ENCODE results near the gene CCDC68. TPM values are rescaled to one million over a fixed set of nuclear protein-coding genes. Genes with fewer than 3 reads are reported as not detected.
A peak's percentile ranks its signal among the peaks of the same experiment; 100 is the strongest.

Gene CCDC68
- total RNA-seq, 6 experiments from 2014 or later = 0.05 to 0.40 (median 0.14) TPM

DNA sequence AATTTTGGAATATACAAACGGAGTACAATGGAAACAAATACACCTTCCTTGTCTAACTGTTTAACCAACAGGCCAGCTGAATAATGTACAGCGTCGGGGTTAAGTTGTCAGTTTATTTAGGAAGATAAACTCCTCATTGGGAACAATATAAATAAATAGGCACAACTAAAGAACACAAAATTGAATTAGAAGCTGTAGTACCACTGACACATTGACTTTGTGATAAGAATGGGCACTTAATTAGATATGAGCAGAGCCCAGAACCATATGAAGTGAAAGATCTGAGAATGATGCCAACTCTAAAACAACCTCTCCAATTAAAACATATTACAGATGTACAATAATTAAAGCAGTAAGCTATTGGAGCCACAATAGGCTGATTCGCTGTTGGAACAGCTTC is 44.4 kb downstream of the CCDC68 start:
- Mint-ChIP-seq H3K36me3 (ENCODE audit: low read depth) (no peaks in the 10 kb centered on the region), H3K27me3 (ENCODE audit: insufficient read depth) (peaks cover 8% of the 10 kb centered on the region), H3K9me3 (no peaks in the 10 kb centered on the region), H3K4me1 (ENCODE audit: low read depth) (no peaks in the 10 kb centered on the region), H3K27ac (no peak overlapping the region), H3K4me3 (no peak overlapping the region)
- TF ChIP-seq, protein P1, sequence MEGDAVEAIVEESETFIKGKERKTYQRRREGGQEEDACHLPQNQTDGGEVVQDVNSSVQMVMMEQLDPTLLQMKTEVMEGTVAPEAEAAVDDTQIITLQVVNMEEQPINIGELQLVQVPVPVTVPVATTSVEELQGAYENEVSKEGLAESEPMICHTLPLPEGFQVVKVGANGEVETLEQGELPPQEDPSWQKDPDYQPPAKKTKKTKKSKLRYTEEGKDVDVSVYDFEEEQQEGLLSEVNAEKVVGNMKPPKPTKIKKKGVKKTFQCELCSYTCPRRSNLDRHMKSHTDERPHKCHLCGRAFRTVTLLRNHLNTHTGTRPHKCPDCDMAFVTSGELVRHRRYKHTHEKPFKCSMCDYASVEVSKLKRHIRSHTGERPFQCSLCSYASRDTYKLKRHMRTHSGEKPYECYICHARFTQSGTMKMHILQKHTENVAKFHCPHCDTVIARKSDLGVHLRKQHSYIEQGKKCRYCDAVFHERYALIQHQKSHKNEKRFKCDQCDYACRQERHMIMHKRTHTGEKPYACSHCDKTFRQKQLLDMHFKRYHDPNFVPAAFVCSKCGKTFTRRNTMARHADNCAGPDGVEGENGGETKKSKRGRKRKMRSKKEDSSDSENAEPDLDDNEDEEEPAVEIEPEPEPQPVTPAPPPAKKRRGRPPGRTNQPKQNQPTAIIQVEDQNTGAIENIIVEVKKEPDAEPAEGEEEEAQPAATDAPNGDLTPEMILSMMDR (IDR thresholded peaks at IDR 0.05) = no peak
- DNase-seq = no peak

DNA sequence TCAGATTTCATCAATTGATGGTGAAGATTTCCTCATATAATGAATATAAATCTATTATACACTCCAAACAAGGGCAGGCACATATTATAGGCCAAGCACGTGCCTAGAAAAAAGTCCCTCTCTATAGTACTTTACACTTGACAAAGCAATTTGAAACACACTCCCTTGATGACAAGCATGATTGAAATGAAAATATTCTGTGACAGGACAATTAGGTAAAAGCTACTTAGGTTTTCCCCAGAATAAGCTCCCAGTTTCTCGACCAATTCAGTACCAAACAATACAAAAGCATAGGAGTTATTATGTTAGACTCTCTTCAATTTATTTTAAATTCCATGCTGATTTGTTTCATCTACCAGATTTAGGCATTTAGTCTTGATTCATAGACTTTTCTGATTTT is 47.7 kb downstream of the CCDC68 start:
- TF ChIP-seq, protein P1 (IDR thresholded peaks at IDR 0.05) = no peak
- H3K27ac Mint-ChIP-seq = no peak overlapping the region

DNA sequence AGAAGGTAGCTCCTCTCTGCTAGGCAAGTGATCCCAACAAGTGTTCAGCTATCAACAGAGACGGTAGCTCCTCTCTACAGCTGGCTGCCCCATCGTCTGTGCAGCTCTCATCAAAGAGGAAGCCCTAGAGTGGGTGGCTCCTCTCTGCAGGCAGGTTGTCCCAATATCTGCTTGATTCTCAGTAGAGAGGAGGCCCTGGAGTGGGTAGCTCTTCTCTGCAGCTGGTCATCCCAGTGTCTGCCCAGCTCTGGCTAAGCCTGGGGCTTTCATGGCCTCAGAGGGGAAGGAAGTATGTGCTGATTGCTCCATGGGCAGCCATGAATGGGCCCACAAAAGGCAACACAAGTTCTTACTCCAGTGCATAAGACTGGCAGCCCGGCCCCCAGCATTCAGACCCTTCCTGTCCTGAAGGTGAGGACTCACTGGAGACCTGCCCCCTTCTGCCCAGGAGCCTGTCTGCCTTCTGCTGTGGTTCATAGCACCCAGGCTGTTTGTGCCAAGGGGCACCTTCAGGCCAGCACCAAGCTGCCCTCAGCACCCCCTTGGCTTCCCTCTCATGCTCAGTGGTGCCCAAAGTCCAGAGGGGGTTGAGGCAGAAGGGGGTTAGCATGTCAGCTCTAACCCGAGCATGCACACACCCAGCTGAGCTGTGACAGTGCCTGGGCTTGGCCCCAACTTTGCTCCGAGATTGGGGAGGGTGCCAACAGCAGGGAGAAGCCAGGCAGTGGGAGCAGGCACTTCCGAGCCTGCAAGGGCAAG is 48.9 kb downstream of the CCDC68 start:
- H3K27ac Mint-ChIP-seq = no peak overlapping the region
- no peak overlapping the region for H3K4me3 Mint-ChIP-seq
- H3K36me3 Mint-ChIP-seq (ENCODE audit: low read depth) = no peaks in the 10 kb centered on the region
- H3K4me1 Mint-ChIP-seq (ENCODE audit: low read depth) = peaks cover 9% of the 10 kb centered on the region; the same call in 1 of the 2 replicates
- DNase-seq = no peak
- TF ChIP-seq, protein P1 (IDR thresholded peaks at IDR 0.05) = no peak
- H3K27me3 Mint-ChIP-seq (ENCODE audit: insufficient read depth) = peaks cover 9% of the 10 kb centered on the region
- H3K9me3 Mint-ChIP-seq = no peaks in the 10 kb centered on the region

More for the DNA sequence above, 47.7 kb downstream of the CCDC68 start:
- no peak for DNase-seq
- H3K36me3 Mint-ChIP-seq (ENCODE audit: low read depth) = no peaks in the 10 kb centered on the region
- peaks cover 13% of the 10 kb centered on the region for H3K27me3 Mint-ChIP-seq (ENCODE audit: insufficient read depth)
- no peaks in the 10 kb centered on the region for H3K9me3 Mint-ChIP-seq
- no peak overlapping the region for H3K4me3 Mint-ChIP-seq
- peaks cover 5% of the 10 kb centered on the region; the same call in 1 of the 2 replicates for H3K4me1 Mint-ChIP-seq (ENCODE audit: low read depth)

DNA sequence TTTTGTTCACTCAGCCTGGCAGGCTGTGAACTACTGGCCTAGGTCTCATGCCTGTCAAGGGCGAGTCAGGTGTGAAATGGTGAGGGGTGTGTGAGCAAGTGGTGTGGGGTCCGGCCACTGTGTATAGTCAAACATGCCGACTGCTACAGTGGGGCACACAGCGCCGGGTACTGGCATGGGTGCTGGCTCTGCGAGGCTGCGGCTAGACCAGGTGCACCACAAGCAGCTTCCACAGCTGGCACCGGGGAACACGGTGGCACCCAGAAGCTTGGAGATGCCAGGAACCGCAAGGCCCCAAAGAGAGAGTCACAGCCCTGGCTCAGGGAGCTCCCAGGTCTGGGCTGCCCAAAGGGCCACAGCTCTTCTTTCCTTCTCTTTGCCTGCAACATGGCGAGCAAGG is 49.7 kb downstream of the CCDC68 start:
- Mint-ChIP-seq H3K4me1 (ENCODE audit: low read depth) (peaks cover 9% of the 10 kb centered on the region; the same call in 1 of the 2 replicates), H3K4me3 (no peak overlapping the region), H3K27ac (no peak overlapping the region), H3K36me3 (ENCODE audit: low read depth) (no peaks in the 10 kb centered on the region), H3K9me3 (no peaks in the 10 kb centered on the region), H3K27me3 (ENCODE audit: insufficient read depth) (peaks cover 9% of the 10 kb centered on the region)
- TF ChIP-seq, protein P1 (IDR thresholded peaks at IDR 0.05) = no peak
- DNase-seq = no peak

DNA sequence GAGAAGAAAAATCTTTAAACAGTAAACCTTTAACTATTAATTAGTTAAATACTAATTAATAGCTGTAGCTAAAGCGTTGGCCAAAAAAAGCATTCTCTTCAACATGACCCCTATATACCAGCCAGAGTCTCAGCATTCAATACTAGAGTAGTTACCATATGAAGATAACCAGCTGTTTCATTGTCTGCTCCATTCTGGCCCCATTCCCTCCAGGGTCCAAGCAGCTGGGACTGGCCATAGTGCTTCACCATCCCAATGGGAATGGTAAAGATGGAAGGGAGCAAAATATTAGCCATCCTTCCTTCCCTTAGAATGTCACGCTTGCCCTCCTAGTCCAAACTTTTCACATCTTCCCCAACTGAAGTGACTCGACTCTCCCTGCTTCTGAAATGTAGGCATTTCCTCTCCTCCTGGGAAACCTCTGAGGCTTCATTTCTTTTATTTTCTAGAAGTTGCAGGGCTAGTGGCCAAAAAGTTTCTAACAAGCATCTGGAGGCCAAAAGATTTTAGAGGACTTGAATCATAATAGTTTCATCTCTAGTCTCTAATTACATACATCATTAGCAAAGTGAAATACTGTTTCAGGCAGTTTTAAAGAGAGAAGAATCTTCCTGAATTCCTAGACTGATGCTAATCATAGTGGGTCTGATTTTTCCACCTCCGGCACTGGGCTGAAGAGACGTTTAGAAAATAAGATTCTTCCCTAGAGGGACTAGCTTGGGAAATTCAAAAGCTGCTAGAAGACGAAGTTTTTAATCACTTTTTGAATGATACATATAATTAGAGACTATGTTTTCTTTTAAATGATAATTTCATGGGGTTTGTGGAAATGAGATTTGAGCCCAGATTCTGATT is 52.7 kb downstream of the CCDC68 start:
- H3K27me3 Mint-ChIP-seq (ENCODE audit: insufficient read depth) = peaks cover 9% of the 10 kb centered on the region
- H3K4me3 Mint-ChIP-seq = no peak overlapping the region
- H3K36me3 Mint-ChIP-seq (ENCODE audit: low read depth) = no peaks in the 10 kb centered on the region
- peaks cover 9% of the 10 kb centered on the region; the same call in 1 of the 2 replicates for H3K4me1 Mint-ChIP-seq (ENCODE audit: low read depth)
- no peaks in the 10 kb centered on the region for H3K9me3 Mint-ChIP-seq
- TF ChIP-seq, protein P1 (IDR thresholded peaks at IDR 0.05) = no peak
- no peak overlapping the region; the same call in 1 of the 2 replicates for H3K27ac Mint-ChIP-seq
- DNase-seq = peak; percentile 54
